ENCODE data around the gene PCNX1.

PCNX1 gene

DNA sequence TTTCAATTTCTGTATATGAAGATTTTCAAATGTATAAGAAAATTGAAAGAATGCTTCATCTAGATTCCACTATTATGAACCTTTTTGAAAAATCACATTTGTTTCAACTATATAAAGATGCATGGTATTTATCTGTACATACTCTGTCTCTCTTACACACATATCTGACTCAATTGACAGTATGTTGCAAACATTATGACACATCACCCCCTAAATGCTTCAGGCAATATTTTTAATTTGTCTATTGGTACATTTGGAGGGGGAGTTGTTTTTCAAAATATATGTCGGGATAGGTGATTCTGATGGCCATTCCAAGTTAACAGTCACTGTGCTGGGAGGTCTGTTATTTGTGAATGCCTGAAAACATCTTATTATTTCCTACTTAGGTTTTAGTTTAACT, 14.4 kb downstream of the PCNX1 start (continued):
- TF ChIP-seq, protein P1, sequence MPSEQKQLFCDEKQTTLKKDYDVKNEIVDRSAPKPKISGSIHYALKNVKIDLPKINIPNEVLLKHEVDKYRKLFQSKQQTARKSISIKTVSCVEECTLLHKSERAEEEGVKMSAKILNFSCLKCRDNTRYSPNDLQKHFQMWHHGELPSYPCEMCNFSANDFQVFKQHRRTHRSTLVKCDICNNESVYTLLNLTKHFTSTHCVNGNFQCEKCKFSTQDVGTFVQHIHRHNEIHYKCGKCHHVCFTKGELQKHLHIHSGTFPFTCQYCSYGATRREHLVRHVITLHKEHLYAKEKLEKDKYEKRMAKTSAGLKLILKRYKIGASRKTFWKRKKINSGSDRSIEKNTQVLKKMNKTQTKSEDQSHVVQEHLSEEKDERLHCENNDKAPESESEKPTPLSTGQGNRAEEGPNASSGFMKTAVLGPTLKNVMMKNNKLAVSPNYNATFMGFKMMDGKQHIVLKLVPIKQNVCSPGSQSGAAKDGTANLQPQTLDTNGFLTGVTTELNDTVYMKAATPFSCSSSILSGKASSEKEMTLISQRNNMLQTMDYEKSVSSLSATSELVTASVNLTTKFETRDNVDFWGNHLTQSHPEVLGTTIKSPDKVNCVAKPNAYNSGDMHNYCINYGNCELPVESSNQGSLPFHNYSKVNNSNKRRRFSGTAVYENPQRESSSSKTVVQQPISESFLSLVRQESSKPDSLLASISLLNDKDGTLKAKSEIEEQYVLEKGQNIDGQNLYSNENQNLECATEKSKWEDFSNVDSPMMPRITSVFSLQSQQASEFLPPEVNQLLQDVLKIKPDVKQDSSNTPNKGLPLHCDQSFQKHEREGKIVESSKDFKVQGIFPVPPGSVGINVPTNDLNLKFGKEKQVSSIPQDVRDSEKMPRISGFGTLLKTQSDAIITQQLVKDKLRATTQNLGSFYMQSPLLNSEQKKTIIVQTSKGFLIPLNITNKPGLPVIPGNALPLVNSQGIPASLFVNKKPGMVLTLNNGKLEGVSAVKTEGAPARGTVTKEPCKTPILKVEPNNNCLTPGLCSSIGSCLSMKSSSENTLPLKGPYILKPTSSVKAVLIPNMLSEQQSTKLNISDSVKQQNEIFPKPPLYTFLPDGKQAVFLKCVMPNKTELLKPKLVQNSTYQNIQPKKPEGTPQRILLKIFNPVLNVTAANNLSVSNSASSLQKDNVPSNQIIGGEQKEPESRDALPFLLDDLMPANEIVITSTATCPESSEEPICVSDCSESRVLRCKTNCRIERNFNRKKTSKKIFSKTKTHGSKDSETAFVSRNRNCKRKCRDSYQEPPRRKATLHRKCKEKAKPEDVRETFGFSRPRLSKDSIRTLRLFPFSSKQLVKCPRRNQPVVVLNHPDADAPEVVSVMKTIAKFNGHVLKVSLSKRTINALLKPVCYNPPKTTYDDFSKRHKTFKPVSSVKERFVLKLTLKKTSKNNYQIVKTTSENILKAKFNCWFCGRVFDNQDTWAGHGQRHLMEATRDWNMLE (tag by site-specific recombination; conservative IDR thresholded peaks at IDR 0.05; ENCODE audit: low read depth): no peak
- TF ChIP-seq YY2 (tag by site-specific recombination; IDR thresholded peaks at IDR 0.05) (no peak), ZSCAN23 (tag by site-specific recombination; IDR thresholded peaks at IDR 0.05) (no peak), ZFP41 (tag by site-specific recombination; IDR thresholded peaks at IDR 0.05; ENCODE audit: borderline replicate concordance) (no peak)

DNA sequence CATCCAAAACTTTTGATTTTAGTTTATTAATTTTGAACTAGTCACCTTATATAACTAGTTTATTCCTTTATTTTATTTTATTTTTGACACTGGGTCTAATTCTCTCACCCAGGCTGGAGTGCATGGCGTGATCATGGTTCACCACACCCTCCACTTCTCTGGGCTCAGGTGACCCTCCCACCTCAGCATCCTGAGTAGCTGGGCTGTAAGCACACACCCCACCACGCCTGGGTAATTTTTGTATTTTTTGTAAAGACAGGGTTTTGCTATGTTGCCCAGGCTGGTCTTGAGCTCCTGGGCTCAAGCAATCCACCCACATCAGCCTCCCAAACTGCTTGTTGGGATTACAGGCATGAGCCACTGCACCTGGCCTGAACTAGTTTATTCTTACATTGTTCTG, 17.3 kb downstream of the PCNX1 start:
- no peak overlapping the region for H3K4me3 ChIP-seq (ENCODE audit: low read depth, low read length)
- H3K9me3 ChIP-seq (ENCODE audit: control insufficient read depth, insufficient read depth, low read depth, low read length): no peaks in the 10 kb centered on the region
- no peaks in the 10 kb centered on the region; a peak in 1 of 3 replicates for H3K36me3 ChIP-seq (ENCODE audit: control insufficient read depth in 2 of 2, insufficient read depth in 1 of 2, low read length in 2 of 2)
- TF ChIP-seq KLF1 (tag by site-specific recombination; IDR thresholded peaks at IDR 0.05) (0 out of 2 replicates have a peak, but pooled peaks have one; percentile 12), ZNF658 (tag by site-specific recombination; IDR thresholded peaks at IDR 0.05) (no peak)
- CTCF ChIA-PET: interaction anchor here (1.1 kb wide), 1 partner anchor 107 kb away, joined by 4 read pairs; no protein-coding TSS in a partner anchor
- POLR2A ChIA-PET: interaction anchor here (1.1 kb wide), 1 partner anchor 17 kb away, joined by 3 read pairs; the partner anchor contains the start of gene PCNX1
- H3K27ac ChIP-seq (ENCODE audit: extremely low read depth, low read depth, low read length): no peak overlapping the region
- H3K4me1 ChIP-seq (ENCODE audit: control insufficient read depth, insufficient read depth, low read length): peaks cover 24% of the 10 kb centered on the region; the same call in 1 of the 2 replicates

DNA sequence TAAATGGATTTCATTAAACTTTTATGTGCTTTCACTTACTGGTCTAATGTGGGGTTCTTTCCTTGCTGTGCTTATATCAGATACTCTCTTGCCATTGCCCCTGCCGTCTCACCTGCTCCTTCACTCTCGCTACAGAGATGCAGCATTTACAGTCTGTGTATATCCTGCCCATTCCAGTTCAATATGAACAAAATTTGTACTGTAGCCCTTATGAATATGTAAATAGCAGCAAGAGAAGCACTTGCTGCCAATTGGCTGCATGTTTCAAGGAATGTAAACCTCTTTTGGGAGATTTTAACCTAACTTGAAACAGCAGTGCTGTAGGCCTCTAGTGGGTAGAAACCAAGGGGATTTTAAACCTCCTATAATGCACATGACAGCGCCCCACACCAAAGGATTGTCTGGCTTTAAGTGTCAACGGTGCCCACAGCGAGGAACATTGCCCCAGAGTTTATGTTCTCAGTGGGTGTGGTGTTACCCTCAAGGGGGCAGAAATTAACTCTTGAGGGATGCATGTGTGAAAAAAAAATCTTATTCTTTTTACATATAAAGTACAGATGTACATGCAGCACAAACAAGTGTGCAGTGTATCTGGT, 19.1 kb downstream of the PCNX1 start:
- Histone ChIP-seq H3K4me3 (ENCODE audit: low read depth, low read length) (no peak overlapping the region), H3K36me3 (ENCODE audit: control insufficient read depth in 2 of 2, insufficient read depth in 1 of 2, low read length in 2 of 2) (no peaks in the 10 kb centered on the region; a peak in 1 of 3 replicates), H3K27ac (ENCODE audit: extremely low read depth, low read depth, low read length) (no peak overlapping the region), H3K4me1 (ENCODE audit: control insufficient read depth, insufficient read depth, low read length) (peaks cover 18% of the 10 kb centered on the region; the same call in 1 of the 2 replicates), H3K9me3 (ENCODE audit: control insufficient read depth, insufficient read depth, low read depth, low read length) (no peaks in the 10 kb centered on the region)
- POLR2A ChIA-PET: no interaction called here
- CTCF ChIA-PET: no interaction called here
- TF ChIP-seq, protein P2, sequence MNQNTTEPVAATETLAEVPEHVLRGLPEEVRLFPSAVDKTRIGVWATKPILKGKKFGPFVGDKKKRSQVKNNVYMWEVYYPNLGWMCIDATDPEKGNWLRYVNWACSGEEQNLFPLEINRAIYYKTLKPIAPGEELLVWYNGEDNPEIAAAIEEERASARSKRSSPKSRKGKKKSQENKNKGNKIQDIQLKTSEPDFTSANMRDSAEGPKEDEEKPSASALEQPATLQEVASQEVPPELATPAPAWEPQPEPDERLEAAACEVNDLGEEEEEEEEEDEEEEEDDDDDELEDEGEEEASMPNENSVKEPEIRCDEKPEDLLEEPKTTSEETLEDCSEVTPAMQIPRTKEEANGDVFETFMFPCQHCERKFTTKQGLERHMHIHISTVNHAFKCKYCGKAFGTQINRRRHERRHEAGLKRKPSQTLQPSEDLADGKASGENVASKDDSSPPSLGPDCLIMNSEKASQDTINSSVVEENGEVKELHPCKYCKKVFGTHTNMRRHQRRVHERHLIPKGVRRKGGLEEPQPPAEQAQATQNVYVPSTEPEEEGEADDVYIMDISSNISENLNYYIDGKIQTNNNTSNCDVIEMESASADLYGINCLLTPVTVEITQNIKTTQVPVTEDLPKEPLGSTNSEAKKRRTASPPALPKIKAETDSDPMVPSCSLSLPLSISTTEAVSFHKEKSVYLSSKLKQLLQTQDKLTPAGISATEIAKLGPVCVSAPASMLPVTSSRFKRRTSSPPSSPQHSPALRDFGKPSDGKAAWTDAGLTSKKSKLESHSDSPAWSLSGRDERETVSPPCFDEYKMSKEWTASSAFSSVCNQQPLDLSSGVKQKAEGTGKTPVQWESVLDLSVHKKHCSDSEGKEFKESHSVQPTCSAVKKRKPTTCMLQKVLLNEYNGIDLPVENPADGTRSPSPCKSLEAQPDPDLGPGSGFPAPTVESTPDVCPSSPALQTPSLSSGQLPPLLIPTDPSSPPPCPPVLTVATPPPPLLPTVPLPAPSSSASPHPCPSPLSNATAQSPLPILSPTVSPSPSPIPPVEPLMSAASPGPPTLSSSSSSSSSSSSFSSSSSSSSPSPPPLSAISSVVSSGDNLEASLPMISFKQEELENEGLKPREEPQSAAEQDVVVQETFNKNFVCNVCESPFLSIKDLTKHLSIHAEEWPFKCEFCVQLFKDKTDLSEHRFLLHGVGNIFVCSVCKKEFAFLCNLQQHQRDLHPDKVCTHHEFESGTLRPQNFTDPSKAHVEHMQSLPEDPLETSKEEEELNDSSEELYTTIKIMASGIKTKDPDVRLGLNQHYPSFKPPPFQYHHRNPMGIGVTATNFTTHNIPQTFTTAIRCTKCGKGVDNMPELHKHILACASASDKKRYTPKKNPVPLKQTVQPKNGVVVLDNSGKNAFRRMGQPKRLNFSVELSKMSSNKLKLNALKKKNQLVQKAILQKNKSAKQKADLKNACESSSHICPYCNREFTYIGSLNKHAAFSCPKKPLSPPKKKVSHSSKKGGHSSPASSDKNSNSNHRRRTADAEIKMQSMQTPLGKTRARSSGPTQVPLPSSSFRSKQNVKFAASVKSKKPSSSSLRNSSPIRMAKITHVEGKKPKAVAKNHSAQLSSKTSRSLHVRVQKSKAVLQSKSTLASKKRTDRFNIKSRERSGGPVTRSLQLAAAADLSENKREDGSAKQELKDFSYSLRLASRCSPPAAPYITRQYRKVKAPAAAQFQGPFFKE (tag by site-specific recombination; IDR thresholded peaks at IDR 0.05; ENCODE audit: borderline replicate concordance): no peak

Measured in HEK293 (cell line).